T-helper 2 cell treated with Interferon-gamma antibody and Interleukin-4, amounts not matched to agents 5 μg/mL and 100 μg/mL, for 36 hours (primary cell): ENCODE data around the gene TMEM95.

Experiments
- DNase-seq: peaks from one replicate; pipeline ENCODE4 v3.0.0; 2021; ENCODE audit warnings: low spot score
- H3K27ac Mint-ChIP-seq: one replicate; pipeline ENCODE4 v1.8.0; 2021; ENCODE audit warnings: mild to moderate bottlenecking, mixed read lengths
- H3K27me3 Mint-ChIP-seq: one replicate; pipeline ENCODE4 v1.8.0; 2021; ENCODE audit warnings: low read depth, mixed read lengths
- H3K36me3 Mint-ChIP-seq: one replicate; pipeline ENCODE4 v1.8.0; 2021; ENCODE audit warnings: low read depth, mixed read lengths
- H3K4me1 Mint-ChIP-seq: one replicate; pipeline ENCODE4 v1.8.0; 2021; ENCODE audit warnings: low read depth, mixed read lengths
- H3K4me3 Mint-ChIP-seq: one replicate; pipeline ENCODE4 v1.8.0; 2022; ENCODE audit warnings: mild to moderate bottlenecking, moderate library complexity, mixed read lengths
- H3K9me3 Mint-ChIP-seq: one replicate; pipeline ENCODE4 v1.8.0; 2021; ENCODE audit warnings: mixed read lengths

Gene TMEM95

DNA sequence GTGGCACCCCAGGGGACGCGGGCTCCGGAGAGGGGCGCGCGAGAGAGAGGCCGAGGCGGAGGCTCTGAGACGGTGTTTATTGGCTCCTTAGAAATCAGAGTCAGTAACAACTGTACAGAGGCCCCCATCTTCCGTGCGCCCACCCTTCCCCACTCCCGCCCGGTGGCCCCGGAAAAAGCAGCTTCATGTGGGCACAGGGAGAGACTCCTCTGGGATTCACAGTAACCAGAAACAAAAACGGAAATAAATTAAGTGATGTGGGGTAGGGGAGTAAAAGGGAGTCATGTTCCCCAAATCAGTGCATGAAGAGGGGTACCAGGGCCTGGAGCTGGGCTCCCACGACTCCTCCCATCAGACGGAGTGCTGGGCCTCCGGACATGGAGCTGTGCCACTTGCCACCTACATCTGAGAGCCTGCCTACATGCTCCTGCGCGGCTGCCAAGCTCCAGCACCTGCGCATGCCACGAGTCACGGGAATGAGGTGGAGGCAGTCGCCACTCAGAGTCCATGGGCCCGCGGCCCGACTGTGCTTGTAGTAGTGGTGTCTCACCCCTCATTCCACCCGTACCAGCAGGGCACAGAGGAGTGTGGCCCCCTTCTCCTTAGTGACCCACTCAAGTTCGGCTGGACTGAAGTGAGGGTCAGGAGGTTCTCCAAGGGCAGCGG, 39.3 kb upstream of the TMEM95 start:
- Mint-ChIP-seq H3K9me3 (no peaks in the 10 kb centered on the region), H3K27me3 (no peaks in the 10 kb centered on the region), H3K4me1 (peaks cover 26% of the 10 kb centered on the region), H3K4me3 (peak overlapping the region; percentile 87), H3K27ac (peak overlapping the region; percentile 88), H3K36me3 (peaks cover 50% of the 10 kb centered on the region)
- DNase-seq, result no peak

- H3K27ac Mint-ChIP-seq, result no peak overlapping the region
- no peaks in the 10 kb centered on the region for H3K27me3 Mint-ChIP-seq
- DNase-seq, result no peak
- peak overlapping the region; percentile 54 for H3K4me3 Mint-ChIP-seq
- H3K36me3 Mint-ChIP-seq, result peaks cover 48% of the 10 kb centered on the region
- H3K4me1 Mint-ChIP-seq, result peaks cover 16% of the 10 kb centered on the region
- no peaks in the 10 kb centered on the region for H3K9me3 Mint-ChIP-seq
Measured at GRCh38 chr17:7317161-7317803, 37.7 kb upstream of the TMEM95 start.

- H3K9me3 Mint-ChIP-seq, result no peaks in the 10 kb centered on the region
- no peaks in the 10 kb centered on the region for H3K27me3 Mint-ChIP-seq
- peaks cover 43% of the 10 kb centered on the region for H3K36me3 Mint-ChIP-seq
- H3K4me1 Mint-ChIP-seq, result peaks cover 12% of the 10 kb centered on the region
- no peak for DNase-seq
- no peak overlapping the region for H3K4me3 Mint-ChIP-seq
- no peak overlapping the region for H3K27ac Mint-ChIP-seq
Measured at GRCh38 chr17:7318121-7318860, 36.7 kb upstream of the TMEM95 start.

DNA sequence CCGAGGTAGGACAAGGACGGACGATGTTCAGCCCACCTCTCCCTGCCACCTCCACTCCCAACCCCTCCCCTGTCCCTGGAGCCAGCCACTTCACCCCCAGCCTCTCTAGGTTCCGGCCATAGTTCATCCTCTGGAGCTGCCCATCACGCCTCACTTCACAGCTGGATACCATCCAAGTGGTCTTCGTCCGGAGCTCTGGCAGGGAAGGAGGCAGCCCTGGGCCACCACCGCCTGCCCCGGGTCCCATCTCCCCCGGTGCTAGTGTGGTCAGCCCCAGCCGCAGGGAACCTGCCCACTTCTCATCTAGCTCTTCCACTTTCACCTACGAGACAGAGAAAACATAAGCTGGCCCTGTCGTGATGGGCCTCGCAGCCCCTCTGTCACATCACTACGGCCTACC, 33.5 kb upstream of the TMEM95 start:
- Mint-ChIP-seq H3K4me3 (no peak overlapping the region), H3K36me3 (peaks cover 36% of the 10 kb centered on the region)

GRCh38 chr17:7322520-7323194, 32.3 kb upstream of the TMEM95 start:
- Mint-ChIP-seq H3K4me3 (no peak overlapping the region), H3K27ac (no peak overlapping the region), H3K27me3 (no peaks in the 10 kb centered on the region)

More for the DNA sequence above, 33.5 kb upstream of the TMEM95 start:
- DNase-seq, result no peak
- H3K9me3 Mint-ChIP-seq, result no peaks in the 10 kb centered on the region
- no peak overlapping the region for H3K27ac Mint-ChIP-seq
- H3K4me1 Mint-ChIP-seq, result peaks cover 3% of the 10 kb centered on the region
- no peaks in the 10 kb centered on the region for H3K27me3 Mint-ChIP-seq

GRCh38 chr17:7323731-7324437, 31.1 kb upstream of the TMEM95 start:
- H3K4me3 Mint-ChIP-seq, result no peak overlapping the region
- H3K27ac Mint-ChIP-seq, result no peak overlapping the region
- DNase-seq, result peak; percentile 55
- no peaks in the 10 kb centered on the region for H3K9me3 Mint-ChIP-seq
- peaks cover 25% of the 10 kb centered on the region for H3K36me3 Mint-ChIP-seq
- no peaks in the 10 kb centered on the region for H3K27me3 Mint-ChIP-seq
- peaks cover 12% of the 10 kb centered on the region for H3K4me1 Mint-ChIP-seq

More at GRCh38 chr17:7322520-7323194, 32.3 kb upstream of the TMEM95 start:
- H3K9me3 Mint-ChIP-seq, result no peaks in the 10 kb centered on the region
- DNase-seq, result no peak
- H3K36me3 Mint-ChIP-seq, result peaks cover 32% of the 10 kb centered on the region
- peaks cover 3% of the 10 kb centered on the region for H3K4me1 Mint-ChIP-seq

GRCh38 chr17:7324438-7324779, 30.5 kb upstream of the TMEM95 start:
- Mint-ChIP-seq H3K27me3 (no peaks in the 10 kb centered on the region), H3K4me1 (peaks cover 12% of the 10 kb centered on the region), H3K27ac (no peak overlapping the region), H3K9me3 (no peaks in the 10 kb centered on the region), H3K36me3 (peaks cover 25% of the 10 kb centered on the region), H3K4me3 (no peak overlapping the region)
- no peak for DNase-seq

DNA sequence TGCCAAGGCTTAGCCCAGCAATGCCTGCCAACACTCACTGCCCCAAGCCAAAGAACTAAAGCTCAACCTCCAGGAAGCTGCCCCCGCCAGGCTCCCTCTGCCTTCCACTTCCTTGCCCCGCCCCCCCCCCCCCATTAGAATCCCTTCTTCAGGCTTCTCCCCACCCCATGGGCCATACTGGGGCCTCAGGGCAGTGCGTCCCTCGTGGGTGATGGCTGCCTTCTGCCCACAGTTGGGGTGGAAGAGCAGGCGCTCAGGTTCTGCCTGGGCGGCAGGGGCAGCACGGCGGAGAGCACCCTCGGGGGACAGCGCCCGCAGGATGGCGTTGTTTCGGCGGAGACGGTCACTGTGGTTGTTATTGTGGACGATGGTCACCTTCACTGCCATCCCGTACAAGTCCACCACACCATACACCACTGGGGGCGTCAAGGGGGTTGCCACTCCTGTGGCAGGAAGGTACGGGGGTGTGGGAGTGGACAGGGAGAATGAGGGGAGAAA, 29.9 kb upstream of the TMEM95 start:
- Mint-ChIP-seq H3K4me3 (no peak overlapping the region), H3K27me3 (no peaks in the 10 kb centered on the region), H3K9me3 (no peaks in the 10 kb centered on the region), H3K36me3 (peaks cover 25% of the 10 kb centered on the region), H3K4me1 (peaks cover 15% of the 10 kb centered on the region), H3K27ac (no peak overlapping the region)
- no peak for DNase-seq

- no peak for DNase-seq
- H3K27ac Mint-ChIP-seq, result no peak overlapping the region
- H3K4me3 Mint-ChIP-seq, result no peak overlapping the region
- no peaks in the 10 kb centered on the region for H3K9me3 Mint-ChIP-seq
- no peaks in the 10 kb centered on the region for H3K27me3 Mint-ChIP-seq
- peaks cover 22% of the 10 kb centered on the region for H3K36me3 Mint-ChIP-seq
- H3K4me1 Mint-ChIP-seq, result peaks cover 20% of the 10 kb centered on the region
Measured at GRCh38 chr17:7326186-7326585, 28.8 kb upstream of the TMEM95 start.

GRCh38 chr17:7327056-7327455, 27.9 kb upstream of the TMEM95 start:
- no peaks in the 10 kb centered on the region for H3K27me3 Mint-ChIP-seq
- no peak overlapping the region for H3K4me3 Mint-ChIP-seq
- no peak overlapping the region for H3K27ac Mint-ChIP-seq
- H3K9me3 Mint-ChIP-seq, result no peaks in the 10 kb centered on the region
- peaks cover 14% of the 10 kb centered on the region for H3K36me3 Mint-ChIP-seq
- H3K4me1 Mint-ChIP-seq, result peaks cover 24% of the 10 kb centered on the region
- DNase-seq, result no peak

DNA sequence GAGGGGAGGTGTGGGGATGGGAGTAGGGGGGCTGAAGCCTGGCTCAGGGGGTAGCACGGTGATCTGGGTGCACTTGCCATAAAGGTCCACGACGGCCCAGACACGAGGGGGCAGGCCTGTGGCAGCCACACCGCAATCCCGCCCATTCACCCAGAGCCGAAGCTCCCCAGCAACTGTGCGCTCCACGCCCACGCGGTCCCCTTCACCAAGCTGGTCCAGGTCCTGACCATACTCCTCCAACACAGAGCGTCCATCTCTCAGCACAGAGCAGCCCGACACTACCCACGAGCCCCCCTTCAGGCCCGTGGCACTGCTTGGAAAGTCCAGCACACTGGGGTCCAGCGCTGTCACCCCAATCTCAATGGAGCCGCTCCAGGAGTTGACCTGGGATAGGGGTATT, 27.5 kb upstream of the TMEM95 start:
- H3K27me3 Mint-ChIP-seq, result no peaks in the 10 kb centered on the region
- H3K4me3 Mint-ChIP-seq, result peak overlapping the region; percentile 40
- no peak for DNase-seq
- H3K9me3 Mint-ChIP-seq, result no peaks in the 10 kb centered on the region
- peaks cover 13% of the 10 kb centered on the region for H3K36me3 Mint-ChIP-seq
- no peak overlapping the region for H3K27ac Mint-ChIP-seq
- peaks cover 28% of the 10 kb centered on the region for H3K4me1 Mint-ChIP-seq

DNA sequence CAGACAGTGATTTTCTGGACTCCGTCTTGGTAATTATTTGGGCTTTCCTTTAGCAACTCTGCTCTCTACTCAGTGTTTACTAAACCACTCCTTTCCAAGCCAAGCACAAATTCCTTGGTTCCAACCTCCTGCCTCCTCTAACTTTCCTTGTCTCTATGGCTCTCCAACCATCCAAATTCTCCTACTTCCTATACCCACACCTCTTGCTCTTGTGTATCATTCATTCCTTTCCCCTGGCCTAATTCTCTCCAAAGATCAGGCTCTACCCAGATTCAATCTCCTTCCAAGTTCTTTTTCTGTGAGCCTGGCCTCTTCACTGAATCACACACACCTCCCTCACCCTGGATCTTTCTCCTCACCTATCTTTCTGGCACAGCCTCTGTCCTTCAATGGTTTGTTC, 26.9 kb upstream of the TMEM95 start:
- H3K4me1 Mint-ChIP-seq, result peaks cover 33% of the 10 kb centered on the region
- H3K36me3 Mint-ChIP-seq, result peaks cover 11% of the 10 kb centered on the region
- no peak for DNase-seq
- no peaks in the 10 kb centered on the region for H3K27me3 Mint-ChIP-seq
- H3K4me3 Mint-ChIP-seq, result peak overlapping the region; percentile 95
- H3K27ac Mint-ChIP-seq, result peak overlapping the region; percentile 75
- H3K9me3 Mint-ChIP-seq, result no peaks in the 10 kb centered on the region

DNA sequence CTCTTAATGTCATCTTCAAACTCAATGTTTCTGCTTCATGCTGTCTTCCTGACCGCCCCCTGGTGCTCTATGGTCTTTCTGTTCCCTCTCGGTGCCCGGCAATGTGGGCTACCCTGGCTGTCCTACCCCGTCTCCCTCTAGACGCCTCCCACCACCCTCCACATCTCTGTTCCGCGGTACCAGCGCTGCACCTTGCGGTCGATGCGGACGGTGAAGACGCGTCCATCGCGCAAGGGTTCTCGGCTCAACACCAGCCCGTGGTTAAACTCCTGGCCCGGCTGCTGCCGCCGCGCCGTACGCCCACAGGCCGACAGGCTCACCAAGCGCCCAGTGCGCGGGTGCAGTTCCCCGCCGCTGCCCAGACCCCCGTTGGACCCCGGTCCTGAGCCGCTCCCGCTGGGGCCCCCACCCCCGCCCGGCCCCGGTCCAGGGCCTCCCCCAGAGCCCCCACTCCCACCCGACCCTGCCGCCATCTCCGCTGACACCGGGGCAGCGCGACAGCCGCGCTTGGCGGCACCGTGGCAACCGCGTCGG, 26.0 kb upstream of the TMEM95 start, which contains the start of gene NEURL4:
Gene NEURL4, minus strand, starts transcription at position 496 of the 534 bp plus-strand sequence. Its CDS starts 23 bp downstream, at position 473.
- Mint-ChIP-seq H3K27me3 (no peaks in the 10 kb centered on the region), H3K4me1 (peaks cover 37% of the 10 kb centered on the region), H3K27ac (peak within 1 kb of the TSS; percentile 96), H3K9me3 (no peaks in the 10 kb centered on the region), H3K4me3 (peak within 1 kb of the TSS; percentile 95), H3K36me3 (peaks cover 4% of the 10 kb centered on the region)
- DNase-seq, result no peak
